ENCODE data around the gene SF3B5.

GRCh38 chr6:144133225-144133821, 38.0 kb upstream of the SF3B5 start:
- TF ChIP-seq CTCF (IDR thresholded peaks at IDR 0.05; ENCODE audit: low read length) (no peak), EZH2 (IDR thresholded peaks at IDR 0.05; ENCODE audit: borderline replicate concordance, low read length) (no peak)
